ENCODE results near the gene SLC25A10. TPM values are rescaled to one million over a fixed set of nuclear protein-coding genes. Genes with fewer than 3 reads are reported as not detected.
A peak's percentile ranks its signal among the peaks of the same experiment; 100 is the strongest.
"Not testable (repeated sequence)": the region's sequence is repeated elsewhere in the genome, so short reads cannot be mapped to it uniquely, and the experiment has no call there.

SLC25A10 gene
- total RNA-seq, 1 experiment from 2014 or later = 30.9 TPM

GRCh38 chr17:81738801-81739393 is 26.8 kb downstream of the SLC25A10 start:
- no CpG with 5 or more reads among the region's 27 CpGs for WGBS (ENCODE audit: extremely low coverage, insufficient read length, low lambda C conversion rate)
- peaks cover 18% of the 10 kb centered on the region for H3K27me3 Mint-ChIP-seq (ENCODE audit: low read depth)
- no peak overlapping the region for H3K4ac ChIP-seq (ENCODE audit: low read depth, low read length)
- no peak overlapping the region for H2AK5ac ChIP-seq (ENCODE audit: insufficient read length, low read length)
- H4K91ac ChIP-seq (ENCODE audit: insufficient read length, low read depth, low read length) = no peak overlapping the region
- H3K79me2 ChIP-seq (ENCODE audit: insufficient read depth, low read length) = no peaks in the 10 kb centered on the region
- no peak overlapping the region for H3K56ac ChIP-seq (ENCODE audit: insufficient read length, low read depth, low read length)
- H3K27ac ChIP-seq (ENCODE audit: insufficient read length, low read depth, low read length) = no peak overlapping the region
- no peak overlapping the region for H3K4me3 Mint-ChIP-seq
- H2BK120ac ChIP-seq (ENCODE audit: low read depth, low read length, poor library complexity, severe bottlenecking) = no peak overlapping the region
- no peak for TF ChIP-seq CTCF (conservative IDR thresholded peaks at IDR 0.05)
- no peak overlapping the region for H2BK15ac ChIP-seq (ENCODE audit: low read depth, low read length)
- H3K4me2 ChIP-seq (ENCODE audit: insufficient read depth, insufficient read length, low read length) = no peak overlapping the region
- no peak overlapping the region for H3K18ac ChIP-seq (ENCODE audit: insufficient read length, low read depth, low read length)
- no peak overlapping the region for H2BK5ac ChIP-seq (ENCODE audit: insufficient read length, low read length)
- no peak overlapping the region for H2AFZ ChIP-seq (ENCODE audit: low read length)
- no peaks in the 10 kb centered on the region for H3K36me3 Mint-ChIP-seq (ENCODE audit: insufficient read depth in 1 of 3, low read depth in 3 of 3)
- no peak overlapping the region; the same call in 1 of the 2 replicates for H3K14ac ChIP-seq (ENCODE audit: insufficient read depth, low read length)
- no peak overlapping the region for H2BK20ac ChIP-seq (ENCODE audit: low read depth, low read length, poor library complexity, severe bottlenecking)
- no peak overlapping the region for H2BK12ac ChIP-seq (ENCODE audit: insufficient read length, low read depth, low read length)
- no peaks in the 10 kb centered on the region for H3K27me3 ChIP-seq (ENCODE audit: insufficient read depth, low read length)
- H3K9me3 ChIP-seq (ENCODE audit: control insufficient read depth, low read depth, low read length) = no peaks in the 10 kb centered on the region
- H3K27ac Mint-ChIP-seq = no peak overlapping the region; a peak in 1 of 7 replicates
- H3K4me1 Mint-ChIP-seq = peaks cover 3 to 6% of the 10 kb centered on the region in 2 experiments; a peak in 3 of 4 replicates
- H3K23ac ChIP-seq (ENCODE audit: insufficient read length, low read depth, low read length) = no peak overlapping the region
- no peaks in the 10 kb centered on the region for H4K20me1 ChIP-seq (ENCODE audit: control insufficient read depth, insufficient read depth, insufficient read length)
- H3K9me3 Mint-ChIP-seq = peaks cover 0 to 4% of the 10 kb centered on the region in 2 experiments; a peak in 2 of 5 replicates
- H3T11ph ChIP-seq (ENCODE audit: low read length) = no peak overlapping the region
- no peaks in the 10 kb centered on the region for H3K79me1 ChIP-seq (ENCODE audit: insufficient read depth, low read depth, low read length, poor library complexity, severe bottlenecking)
- no peak for DNase-seq
- no peak overlapping the region for H4K5ac ChIP-seq (ENCODE audit: insufficient read length, low read depth, low read length)
- H3K23me2 ChIP-seq (ENCODE audit: insufficient read length, low read depth, low read length, poor library complexity, severe bottlenecking) = no peaks in the 10 kb centered on the region
- no peak overlapping the region for H4K8ac ChIP-seq (replicated peaks; ENCODE audit: insufficient read length, low read depth, low read length)
- H3K4me1 ChIP-seq (ENCODE audit: insufficient read depth, low read length) = no peaks in the 10 kb centered on the region
- H3K9ac ChIP-seq (ENCODE audit: extremely low read depth, insufficient read length, low read length) = no peak overlapping the region

- H3K23me2 ChIP-seq (ENCODE audit: insufficient read length, low read depth, low read length, poor library complexity, severe bottlenecking); H3K14ac ChIP-seq (ENCODE audit: insufficient read depth, low read length); H3K9ac ChIP-seq (ENCODE audit: extremely low read depth, insufficient read length, low read length); H3K79me2 ChIP-seq (ENCODE audit: insufficient read depth, low read length); H2BK12ac ChIP-seq (ENCODE audit: insufficient read length, low read depth, low read length); H3K4me1 ChIP-seq (ENCODE audit: insufficient read depth, low read length); H3K4me1 Mint-ChIP-seq; H2BK5ac ChIP-seq (ENCODE audit: insufficient read length, low read length); H4K20me1 ChIP-seq (ENCODE audit: control insufficient read depth, insufficient read depth, insufficient read length); H2AK5ac ChIP-seq (ENCODE audit: insufficient read length, low read length); H3K9me3 ChIP-seq (ENCODE audit: control insufficient read depth, low read depth, low read length); H3K27ac ChIP-seq (ENCODE audit: insufficient read length, low read depth, low read length); H2BK15ac ChIP-seq (ENCODE audit: low read depth, low read length); H3K18ac ChIP-seq (ENCODE audit: insufficient read length, low read depth, low read length); H2AFZ ChIP-seq (ENCODE audit: low read length); H2BK120ac ChIP-seq (ENCODE audit: low read depth, low read length, poor library complexity, severe bottlenecking); H3K56ac ChIP-seq (ENCODE audit: insufficient read length, low read depth, low read length); DNase-seq; H4K91ac ChIP-seq (ENCODE audit: insufficient read length, low read depth, low read length); H2BK20ac ChIP-seq (ENCODE audit: low read depth, low read length, poor library complexity, severe bottlenecking); H3K4ac ChIP-seq (ENCODE audit: low read depth, low read length); H3K27me3 ChIP-seq (ENCODE audit: insufficient read depth, low read length); H3K9me3 Mint-ChIP-seq; H3K36me3 Mint-ChIP-seq (ENCODE audit: insufficient read depth in 1 of 3, low read depth in 3 of 3); H3K79me1 ChIP-seq (ENCODE audit: insufficient read depth, low read depth, low read length, poor library complexity, severe bottlenecking); H3T11ph ChIP-seq (ENCODE audit: low read length); H4K8ac ChIP-seq (replicated peaks; ENCODE audit: insufficient read length, low read depth, low read length); H3K4me2 ChIP-seq (ENCODE audit: insufficient read depth, insufficient read length, low read length); H4K5ac ChIP-seq (ENCODE audit: insufficient read length, low read depth, low read length); H3K23ac ChIP-seq (ENCODE audit: insufficient read length, low read depth, low read length): not testable (repeated sequence)
- WGBS (ENCODE audit: extremely low coverage, insufficient read length, low lambda C conversion rate) = no CpG with 5 or more reads among the region's 8 CpGs
- H3K27me3 Mint-ChIP-seq (ENCODE audit: low read depth) = peaks cover 18% of the 10 kb centered on the region
- H3K4me3 Mint-ChIP-seq = peak overlapping the region in 1 of 2 experiments; percentile 41; a peak in 1 of 5 replicates
- peak overlapping the region in 1 of 3 experiments; percentile 48; a peak in 1 of 7 replicates for H3K27ac Mint-ChIP-seq
Observed at GRCh38 chr17:81739593-81739992, 27.5 kb downstream of the SLC25A10 start.
